ENCODE measurements around the gene OARD1.
A peak's percentile ranks its signal among the peaks of the same experiment; 100 is the strongest.

OARD1 gene

GRCh38 chr6:41074692-41075436 is 2.7 kb upstream of the OARD1 start:
- DNase-seq (ENCODE audit: low spot score), result no peak

GRCh38 chr6:41073968-41074691 is 2.0 kb upstream of the OARD1 start:
- no peak for DNase-seq (ENCODE audit: low spot score)

- peak; percentile 90 for DNase-seq (ENCODE audit: low spot score)
Measured at GRCh38 chr6:41073203-41073967, 1.2 kb upstream of the OARD1 start.

GRCh38 chr6:41072836-41073202 is 663 bp upstream of the OARD1 start, which contains the start of gene NFYA:
Gene NFYA, plus strand, starts transcription at chr6:41072974. Its CDS starts 6,116 bp downstream, at chr6:41079090.
- peak; percentile 100 for DNase-seq (ENCODE audit: low spot score)

- no peak for DNase-seq (ENCODE audit: low spot score)
Measured at GRCh38 chr6:41071501-41071922, 644 bp downstream of the OARD1 start.

GRCh38 chr6:41066867-41067304 is 5.3 kb downstream of the OARD1 start:
- DNase-seq (ENCODE audit: low spot score), result no peak

- no peak for DNase-seq (ENCODE audit: low spot score)
Measured at GRCh38 chr6:41065550-41066026, 6.6 kb downstream of the OARD1 start.

- no peak for DNase-seq (ENCODE audit: low spot score)
Measured at GRCh38 chr6:41064841-41065240, 7.3 kb downstream of the OARD1 start.

GRCh38 chr6:41063884-41064285 is 8.3 kb downstream of the OARD1 start:
- no peak for DNase-seq (ENCODE audit: low spot score)

GRCh38 chr6:41062056-41062455 is 10.1 kb downstream of the OARD1 start:
- no peak for DNase-seq (ENCODE audit: low spot score)

GRCh38 chr6:41061196-41061726 is 10.9 kb downstream of the OARD1 start:
- DNase-seq (ENCODE audit: low spot score), result no peak

GRCh38 chr6:41059556-41059955 is 12.6 kb downstream of the OARD1 start:
- DNase-seq (ENCODE audit: low spot score), result no peak

- no peak for DNase-seq (ENCODE audit: low spot score)
Measured at GRCh38 chr6:41058783-41059181, 13.4 kb downstream of the OARD1 start.

- DNase-seq (ENCODE audit: low spot score), result no peak
Measured at GRCh38 chr6:41056768-41057490, 15.2 kb downstream of the OARD1 start.

GRCh38 chr6:41055149-41055548 is 17.0 kb downstream of the OARD1 start:
- DNase-seq (ENCODE audit: low spot score), result no peak

GRCh38 chr6:41054511-41054910 is 17.6 kb downstream of the OARD1 start:
- no peak for DNase-seq (ENCODE audit: low spot score)

- no peak for DNase-seq (ENCODE audit: low spot score)
Measured at GRCh38 chr6:41053041-41053440, 19.1 kb downstream of the OARD1 start, which contains the start of gene APOBEC2. Gene APOBEC2, plus strand, starts transcription at chr6:41053202. Its CDS starts 146 bp downstream, at chr6:41053348.

GRCh38 chr6:41051873-41052272 is 20.3 kb downstream of the OARD1 start:
- no peak for DNase-seq (ENCODE audit: low spot score)

- DNase-seq (ENCODE audit: low spot score), result no peak
Measured at GRCh38 chr6:41050536-41050935, 21.6 kb downstream of the OARD1 start.

- DNase-seq (ENCODE audit: low spot score), result no peak
Measured at GRCh38 chr6:41049955-41050354, 22.2 kb downstream of the OARD1 start.

GRCh38 chr6:41049521-41049920 is 22.6 kb downstream of the OARD1 start:
- DNase-seq (ENCODE audit: low spot score), result no peak
